ENCODE data around the gene MFNG.
A peak's percentile ranks its signal among the peaks of the same experiment; 100 is the strongest.

The MFNG gene

DNA sequence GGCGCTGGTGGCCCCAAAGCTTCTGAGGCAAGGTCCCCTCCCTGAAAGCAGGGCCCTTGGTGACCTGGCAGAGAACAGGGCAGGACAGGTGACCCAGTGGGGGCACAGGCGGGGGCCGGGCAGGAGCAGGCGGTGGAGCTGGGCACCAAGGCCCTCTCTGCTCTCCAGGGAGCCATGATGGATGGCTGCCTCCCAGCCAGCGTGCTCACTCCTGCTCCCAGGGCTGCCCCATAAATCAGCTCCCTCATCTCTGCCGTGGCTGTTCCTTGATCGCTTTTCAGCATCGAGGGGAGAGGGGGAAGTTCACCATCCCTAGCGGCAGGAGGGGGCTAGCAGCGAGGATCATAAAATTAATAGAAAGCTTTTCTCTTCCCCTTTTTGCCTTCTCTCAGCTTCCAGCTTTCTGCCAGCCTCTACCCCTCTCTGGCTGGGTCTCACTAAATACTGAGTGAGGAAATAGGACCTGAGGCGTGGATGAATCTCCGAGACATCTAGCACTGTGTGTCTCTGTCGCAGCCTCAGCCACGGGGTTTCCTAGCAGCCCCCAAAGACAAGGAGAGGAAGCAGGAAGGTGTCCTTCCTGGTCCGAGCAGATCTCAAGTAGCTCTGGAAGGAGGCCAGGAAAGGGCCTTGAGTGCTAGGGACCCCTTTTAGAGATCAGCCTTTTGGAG is 36.7 kb downstream of the MFNG start:
- FAIRE-seq (no peak), DNase-seq (ENCODE audit: low spot score) (no peak)

DNA sequence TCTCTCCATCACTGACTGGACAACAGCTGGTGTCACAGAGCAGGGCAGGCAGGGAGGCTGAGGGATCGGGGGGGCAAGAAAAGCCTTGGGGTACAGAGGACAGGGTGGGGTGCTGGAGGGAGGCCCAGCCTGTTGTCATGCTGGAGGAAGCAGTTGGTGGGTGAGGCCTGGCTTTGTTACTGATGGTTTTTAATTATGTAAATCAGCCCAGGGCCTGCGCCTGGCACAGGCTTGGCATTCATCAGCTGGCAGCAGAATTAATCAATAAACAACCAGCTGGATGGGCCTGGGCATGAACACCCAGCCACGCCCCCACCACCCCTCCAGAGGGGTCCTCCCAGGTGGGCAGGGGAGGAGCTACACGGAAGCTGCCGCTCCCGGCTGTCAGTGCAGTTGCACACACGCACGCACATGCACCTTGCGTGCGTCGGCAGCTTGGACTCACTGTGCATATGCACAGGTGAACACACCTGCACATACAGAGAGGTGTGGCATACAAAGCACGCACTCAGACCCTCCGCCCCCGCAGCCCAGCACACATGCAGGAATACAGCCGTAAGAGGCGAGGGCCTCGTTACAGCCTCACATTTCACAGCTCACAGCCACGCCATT is 37.6 kb downstream of the MFNG start:
- DNase-seq (ENCODE audit: low spot score) (no peak), FAIRE-seq (no peak)

DNA sequence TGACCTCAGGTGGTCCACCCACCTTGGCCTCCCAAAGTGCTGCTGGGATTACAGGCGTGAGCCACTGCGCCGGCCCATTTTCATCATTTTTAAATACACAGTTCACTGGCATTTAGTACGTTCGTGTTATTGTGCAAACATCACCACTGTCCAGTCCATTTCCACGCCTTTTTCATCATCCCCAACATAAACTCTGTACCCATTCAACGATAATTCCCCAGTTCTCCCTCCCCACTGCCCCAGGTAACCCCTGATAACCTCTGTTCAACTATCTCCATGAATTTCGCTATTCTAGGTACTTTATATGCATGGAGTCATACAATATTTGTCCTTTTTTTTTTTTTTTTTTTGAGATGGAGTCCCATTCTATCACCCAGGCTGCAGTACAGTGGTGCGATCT is 40.7 kb downstream of the MFNG start:
- no peak for FAIRE-seq
- no peak for DNase-seq (ENCODE audit: low spot score)

DNA sequence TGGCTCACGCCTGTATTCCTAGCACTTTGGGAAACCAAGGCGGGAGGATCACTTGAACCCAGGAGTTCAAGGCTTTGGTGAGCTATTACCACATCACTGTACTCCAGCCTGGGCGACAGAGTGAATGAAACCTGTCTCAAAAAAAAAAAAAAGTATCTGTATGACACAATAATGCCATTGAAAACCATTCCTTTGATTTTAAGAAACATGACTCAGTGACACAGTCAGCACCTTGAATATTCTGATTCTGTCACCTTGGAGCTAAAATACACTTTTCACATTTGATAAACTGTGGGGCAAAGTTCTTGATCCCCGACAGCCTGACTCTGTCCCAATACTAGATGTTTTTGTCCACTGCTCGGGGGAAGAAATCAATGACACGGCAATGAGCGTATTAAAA is 42.2 kb downstream of the MFNG start:
- DNase-seq (ENCODE audit: low spot score) (peak; percentile 21), FAIRE-seq (no peak)

DNA sequence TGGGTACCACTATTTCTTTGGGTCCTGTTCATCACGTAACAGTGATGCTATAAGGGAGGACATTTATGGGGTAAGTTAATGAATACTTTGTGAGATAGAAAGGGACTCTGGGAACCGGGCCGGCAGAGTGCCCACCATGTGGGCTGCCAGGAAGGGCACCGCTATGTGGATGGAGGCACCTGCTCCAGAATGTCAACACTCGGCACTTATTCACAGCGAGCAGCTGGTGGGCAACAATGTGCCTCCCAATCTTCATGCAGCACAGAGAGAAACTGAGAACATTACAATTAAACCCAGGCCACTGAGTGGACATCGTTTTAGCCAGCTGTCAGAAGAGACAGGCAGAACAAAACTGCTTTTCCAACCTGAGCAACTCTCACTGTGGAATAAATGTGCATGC is 43.1 kb downstream of the MFNG start:
- FAIRE-seq (no peak), DNase-seq (ENCODE audit: low spot score) (no peak)

DNA sequence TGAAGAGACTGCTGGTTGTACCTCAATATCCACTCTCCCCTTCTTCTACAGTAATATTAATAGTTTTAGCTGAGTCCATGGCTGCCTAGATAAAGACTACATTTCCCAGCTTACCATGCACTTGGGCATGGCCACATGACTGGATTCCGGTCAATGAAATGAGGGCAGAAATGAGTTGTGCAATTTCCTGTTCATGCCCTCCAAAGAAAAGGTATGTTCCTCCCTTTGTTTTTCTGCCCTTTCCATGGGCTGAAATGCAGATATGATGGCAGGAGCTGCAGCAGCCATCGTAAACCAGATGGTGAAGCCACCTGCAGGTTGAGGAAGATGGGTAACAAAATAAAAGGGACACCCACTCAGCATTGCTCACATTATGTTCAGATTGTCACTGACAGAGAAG is 43.6 kb downstream of the MFNG start:
- FAIRE-seq = no peak
- DNase-seq (ENCODE audit: low spot score) = peak; percentile 20

DNA sequence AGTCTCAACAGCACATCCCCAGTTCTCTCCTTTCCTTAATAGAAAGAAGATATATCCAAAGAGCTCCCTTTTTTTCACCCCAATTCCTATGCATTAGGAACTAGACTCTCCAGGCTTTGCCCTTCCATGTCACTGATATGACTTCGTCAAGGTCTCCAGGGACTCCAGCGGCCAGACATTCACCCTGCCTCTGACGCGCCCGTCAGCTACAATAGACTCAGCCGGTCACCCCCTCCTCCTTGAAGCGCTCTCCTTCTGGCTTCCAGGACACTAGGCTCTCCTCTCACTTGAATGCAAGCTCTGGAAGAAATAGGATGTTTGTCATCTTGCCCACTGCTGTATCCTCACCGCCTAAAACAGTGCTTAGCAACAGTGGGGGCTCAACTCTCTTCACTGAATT is 44.0 kb downstream of the MFNG start:
- no peak for FAIRE-seq
- no peak for DNase-seq (ENCODE audit: low spot score)

DNA sequence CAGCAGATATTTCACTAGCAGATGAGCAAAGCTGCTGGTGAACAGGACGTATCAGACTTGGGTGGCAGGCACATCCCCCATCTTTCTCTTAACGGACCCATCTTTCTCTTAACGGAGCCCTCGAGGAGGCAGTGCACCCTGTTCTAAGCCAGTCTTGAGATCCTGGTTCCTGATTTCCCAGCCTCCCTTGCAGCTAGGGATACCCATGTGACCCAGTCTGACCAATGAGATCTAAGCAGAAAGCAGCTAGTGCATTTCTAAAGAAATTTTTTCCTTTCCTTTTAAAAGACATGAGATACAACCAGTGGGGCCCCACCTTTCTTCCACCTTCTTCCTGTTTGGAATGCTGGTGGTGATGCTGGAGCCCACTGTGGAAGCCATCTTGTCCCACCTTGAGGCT is 45.3 kb downstream of the MFNG start:
- FAIRE-seq (no peak), DNase-seq (ENCODE audit: low spot score) (no peak)

DNA sequence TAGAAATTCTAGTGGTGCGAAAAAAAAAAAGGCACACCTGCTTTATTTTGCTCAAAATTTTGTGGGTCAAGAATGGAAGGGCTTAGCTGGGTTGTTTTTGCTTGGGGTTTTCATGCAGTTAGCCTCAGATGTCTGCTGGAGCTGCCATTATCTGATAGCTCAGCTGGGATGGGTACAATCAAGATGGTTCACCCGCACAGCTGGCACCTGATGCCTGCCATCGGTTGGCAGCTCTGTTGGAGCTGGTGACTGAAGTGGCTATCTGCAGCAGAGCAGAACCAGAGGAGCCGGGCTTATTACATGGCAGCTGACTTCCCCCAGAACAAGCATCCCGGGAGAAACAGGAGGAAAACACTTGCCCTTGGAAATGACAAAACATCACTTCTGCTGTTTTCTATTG is 46.8 kb downstream of the MFNG start:
- FAIRE-seq = no peak

DNA sequence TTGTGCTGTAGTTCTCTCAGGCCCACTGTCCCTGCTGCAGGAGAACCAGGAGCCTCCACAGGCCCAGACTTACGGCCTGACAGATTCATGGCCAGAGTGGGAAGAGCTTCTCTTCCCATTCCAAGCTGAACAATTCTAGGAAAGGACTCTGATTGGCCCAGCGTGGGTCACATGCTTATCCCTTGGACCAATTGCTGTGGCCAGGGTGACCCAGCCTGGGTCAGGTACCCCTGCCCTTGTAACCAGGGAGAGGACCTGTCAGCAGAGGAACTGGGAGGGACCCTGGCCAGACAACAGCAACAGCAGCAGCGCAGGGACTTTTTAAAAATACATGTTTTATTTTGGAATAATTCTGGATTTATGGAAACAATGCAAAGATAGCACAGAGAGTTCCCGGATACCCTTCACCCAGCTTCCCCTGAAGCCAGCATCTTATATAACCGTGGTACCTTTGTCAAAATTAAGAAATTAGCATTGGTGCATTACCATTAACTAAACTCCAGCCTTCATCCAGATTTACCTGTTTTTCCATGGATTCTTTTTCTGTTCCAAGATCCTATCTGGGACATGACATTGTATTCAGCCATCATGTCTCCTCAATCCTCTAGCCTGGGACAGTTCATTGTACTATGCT is 50.1 kb downstream of the MFNG start:
- DNase-seq (ENCODE audit: low spot score) (no peak), FAIRE-seq (no peak)

More for the DNA sequence above, 46.8 kb downstream of the MFNG start:
- DNase-seq (ENCODE audit: low spot score) = no peak

DNA sequence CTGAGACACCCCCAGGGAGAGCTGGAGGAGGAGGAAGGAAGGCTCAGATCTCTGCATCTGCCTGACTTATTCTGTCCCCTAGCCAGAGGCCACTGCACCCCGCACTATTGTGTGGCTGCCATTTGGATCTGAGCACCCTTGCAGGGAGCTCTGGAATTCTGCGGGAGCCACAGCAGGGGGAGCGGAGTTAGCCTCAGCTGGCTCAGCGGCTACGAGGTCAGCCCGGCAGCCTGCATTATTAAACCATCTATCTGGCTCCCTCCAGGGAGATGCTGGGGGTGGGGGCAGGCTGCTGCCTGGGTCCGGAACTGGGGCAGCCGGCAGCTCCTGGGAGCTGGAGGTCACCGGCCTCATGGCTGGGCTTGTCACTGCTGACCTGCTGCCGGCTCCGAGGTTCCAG is 52.4 kb downstream of the MFNG start:
- no peak for DNase-seq (ENCODE audit: low spot score)
- no peak for FAIRE-seq

DNA sequence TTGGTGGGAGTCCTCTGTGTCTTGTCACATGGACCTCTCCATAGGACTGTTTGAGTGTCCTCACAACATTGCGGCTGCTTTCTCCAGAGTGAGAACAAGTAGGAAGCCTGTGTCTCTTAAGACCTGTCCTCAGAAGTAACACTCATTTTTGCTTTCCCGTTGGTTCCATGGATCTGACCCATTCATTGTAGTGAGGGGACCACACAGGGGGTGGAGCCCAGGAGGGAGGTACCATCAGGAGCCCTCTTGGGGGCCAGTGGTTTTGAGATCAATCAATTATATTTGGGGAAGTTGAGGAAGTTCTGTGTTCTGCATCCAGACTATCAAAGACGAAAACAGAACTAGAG is 53.5 kb downstream of the MFNG start:
- no peak for DNase-seq (ENCODE audit: low spot score)
- no peak for FAIRE-seq

DNA sequence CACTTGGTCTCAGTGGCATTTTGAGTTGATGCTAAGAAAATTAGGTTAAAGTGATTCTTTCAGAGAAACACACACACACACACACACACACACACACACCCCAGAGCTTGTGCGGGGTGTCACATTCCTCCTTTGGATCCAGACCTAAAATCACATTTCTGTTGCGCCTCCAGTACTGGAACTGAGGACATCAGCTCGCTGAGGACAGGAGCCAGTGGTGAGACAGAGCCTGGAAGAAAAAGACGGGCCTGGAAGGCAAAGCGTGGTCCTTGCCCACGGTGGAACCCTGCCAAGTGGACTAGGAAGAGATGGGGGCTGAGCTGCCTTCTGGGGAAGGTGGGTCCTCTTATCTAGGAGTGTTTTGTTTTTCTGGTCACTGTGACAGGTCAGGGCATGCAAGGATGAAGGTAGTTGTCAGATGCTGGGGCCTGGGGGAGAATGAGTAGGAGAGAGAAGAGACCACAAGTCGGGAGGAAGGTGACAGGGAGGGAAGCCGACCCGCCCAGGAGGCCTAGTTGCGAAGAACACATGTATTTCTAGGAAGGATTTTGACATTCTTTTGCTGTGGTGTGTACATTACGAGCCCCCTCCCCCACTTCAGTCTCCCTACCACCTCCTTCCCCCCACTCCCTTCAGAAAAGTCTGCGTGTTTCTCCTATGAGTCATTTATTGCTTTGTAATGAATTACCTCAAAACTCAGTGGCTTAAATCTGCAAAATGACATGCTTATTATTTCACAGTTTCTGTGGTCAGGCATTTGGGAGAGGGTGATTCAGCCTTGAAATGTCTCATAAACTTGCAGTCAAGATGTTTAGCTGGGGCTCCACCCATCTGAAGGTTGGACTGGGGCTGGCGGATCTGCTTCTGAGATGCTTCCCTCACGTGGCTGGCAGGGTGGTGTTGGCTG is 54.1 kb downstream of the MFNG start:
- peak; percentile 99 for FAIRE-seq

DNA sequence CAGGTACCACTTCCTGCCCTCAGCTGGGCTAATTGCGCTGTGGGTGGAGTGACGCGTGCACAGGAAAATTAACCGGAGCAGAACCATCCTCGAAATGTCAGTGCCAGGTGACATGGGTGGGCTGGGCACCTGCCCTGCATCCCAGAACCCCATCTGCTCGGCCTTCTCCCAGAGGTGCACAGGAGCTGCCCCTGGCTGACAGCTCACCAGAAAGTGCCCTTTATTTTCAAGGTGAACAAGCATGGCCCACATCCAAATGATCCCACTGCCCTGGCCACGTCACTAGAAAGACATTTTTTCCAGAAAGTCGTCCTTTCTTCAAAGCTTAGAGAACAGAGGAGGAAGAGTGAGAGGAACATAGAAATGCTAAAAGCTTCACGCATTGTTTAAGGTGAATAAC is 54.8 kb downstream of the MFNG start:
- FAIRE-seq = no peak
- DNase-seq (ENCODE audit: low spot score) = peak; percentile 63

More for the DNA sequence above, 54.1 kb downstream of the MFNG start:
- peak; percentile 99 for DNase-seq (ENCODE audit: low spot score)

DNA sequence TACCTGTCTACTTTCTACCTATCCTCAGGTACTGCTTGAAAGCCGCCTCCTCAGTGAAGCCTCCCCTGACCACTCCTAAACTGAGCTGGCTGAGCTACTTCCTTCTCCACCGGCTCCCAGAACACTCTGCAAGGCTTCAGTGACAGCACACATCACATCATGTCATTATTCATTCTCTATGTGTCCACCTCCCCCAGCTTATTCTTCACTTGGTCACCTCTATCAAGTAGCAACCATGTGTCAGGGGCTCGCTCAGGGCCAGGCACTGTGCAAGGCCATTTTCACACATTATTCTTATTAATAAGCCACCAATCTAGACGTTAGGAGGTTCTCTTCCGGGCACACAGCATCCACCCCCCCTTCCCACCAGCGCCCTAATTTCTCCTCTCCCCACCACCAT is 55.2 kb downstream of the MFNG start:
- FAIRE-seq (peak; percentile 30), DNase-seq (ENCODE audit: low spot score) (peak; percentile 68)

DNA sequence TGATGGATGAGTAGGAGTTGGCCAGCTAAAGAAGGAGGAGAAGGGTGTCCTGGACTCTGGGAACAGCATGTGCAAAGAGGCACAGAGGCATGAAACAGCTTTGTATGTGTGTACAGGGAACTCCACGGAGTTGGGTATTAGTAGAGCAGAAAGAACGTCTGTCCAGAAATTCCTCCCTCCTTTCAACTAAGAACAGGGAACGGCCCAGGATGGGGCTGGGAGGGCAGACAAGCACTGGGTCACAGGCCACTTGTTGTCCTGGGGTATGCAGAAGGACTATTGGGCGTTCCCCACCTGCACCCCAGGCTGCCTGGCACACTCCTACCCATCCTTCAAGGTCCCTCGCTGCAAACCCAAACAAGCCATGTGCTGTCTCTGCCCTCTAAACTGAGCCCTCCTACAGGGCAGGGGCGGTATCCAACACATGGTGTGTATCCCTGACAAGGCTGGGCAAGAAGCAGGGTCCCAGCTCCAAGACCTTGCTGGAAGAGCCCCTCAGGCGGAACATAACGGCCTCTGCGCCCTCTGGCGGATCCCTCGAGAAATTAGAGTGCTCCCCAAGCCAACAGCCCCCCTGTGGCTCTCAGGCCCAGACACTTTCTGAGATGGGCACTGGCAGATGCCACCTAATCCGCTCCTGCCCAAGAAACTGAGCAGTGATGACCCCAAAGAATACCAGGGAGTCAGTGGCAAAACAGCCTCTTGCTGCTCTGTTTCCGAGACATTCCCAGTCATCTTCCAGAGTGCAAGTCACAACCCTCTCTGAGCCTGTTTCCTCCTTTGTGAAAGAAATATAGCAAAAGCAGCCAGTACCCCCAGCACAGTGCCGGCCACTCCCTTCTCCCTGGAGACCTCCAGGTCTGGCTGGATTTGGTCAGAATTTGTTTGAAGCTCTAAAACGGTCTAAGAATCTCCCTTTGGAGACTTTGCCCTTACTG is 57.3 kb downstream of the MFNG start:
- FAIRE-seq = no peak
- DNase-seq (ENCODE audit: low spot score) = peak; percentile 10

DNA sequence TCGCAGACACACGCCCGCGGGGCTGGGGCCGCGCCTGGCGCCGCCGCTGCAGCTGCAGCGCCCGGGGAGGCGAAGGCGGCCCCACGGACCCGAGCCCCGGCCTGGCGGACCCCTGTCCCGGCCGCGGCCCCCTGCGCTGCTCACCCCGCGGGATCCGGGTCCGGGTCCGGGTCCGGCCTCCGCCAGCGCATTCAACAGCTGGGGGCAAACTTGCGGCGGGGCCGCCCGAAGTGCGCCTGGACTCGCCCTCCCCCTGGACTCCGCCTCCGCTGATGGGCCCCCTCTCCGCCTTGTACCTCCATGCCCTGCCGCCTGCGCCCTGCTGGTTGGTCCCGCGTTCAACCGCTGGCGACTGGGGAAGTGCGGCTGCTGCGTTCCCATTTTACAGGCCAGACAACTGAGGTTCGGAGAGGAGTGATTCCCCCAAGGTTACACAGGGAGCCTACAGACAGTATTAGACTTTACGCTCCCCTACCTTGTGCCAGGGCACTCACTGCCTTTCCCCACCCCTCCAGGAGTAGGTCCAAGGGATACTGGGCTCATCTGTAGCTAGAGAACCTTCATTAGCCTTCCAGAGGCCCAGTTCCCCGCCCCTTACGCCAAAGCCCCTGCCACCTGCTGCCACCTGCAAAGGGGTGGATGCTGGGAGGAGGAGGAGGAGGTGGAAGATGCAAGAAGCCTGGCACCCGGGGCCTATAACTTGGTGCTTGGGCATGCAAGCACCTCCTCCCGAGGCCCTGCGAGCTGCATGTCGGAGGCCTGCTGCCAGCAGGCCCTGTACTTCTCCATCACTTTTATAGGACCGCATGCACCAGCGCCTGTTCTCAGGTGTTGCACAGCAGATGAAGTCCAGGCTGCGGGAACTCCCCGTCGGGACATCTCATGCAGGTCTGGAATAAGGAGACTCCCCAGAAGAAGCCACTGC is 58.2 kb downstream of the MFNG start:
- DNase-seq (ENCODE audit: low spot score) = no peak
- no peak for FAIRE-seq

DNA sequence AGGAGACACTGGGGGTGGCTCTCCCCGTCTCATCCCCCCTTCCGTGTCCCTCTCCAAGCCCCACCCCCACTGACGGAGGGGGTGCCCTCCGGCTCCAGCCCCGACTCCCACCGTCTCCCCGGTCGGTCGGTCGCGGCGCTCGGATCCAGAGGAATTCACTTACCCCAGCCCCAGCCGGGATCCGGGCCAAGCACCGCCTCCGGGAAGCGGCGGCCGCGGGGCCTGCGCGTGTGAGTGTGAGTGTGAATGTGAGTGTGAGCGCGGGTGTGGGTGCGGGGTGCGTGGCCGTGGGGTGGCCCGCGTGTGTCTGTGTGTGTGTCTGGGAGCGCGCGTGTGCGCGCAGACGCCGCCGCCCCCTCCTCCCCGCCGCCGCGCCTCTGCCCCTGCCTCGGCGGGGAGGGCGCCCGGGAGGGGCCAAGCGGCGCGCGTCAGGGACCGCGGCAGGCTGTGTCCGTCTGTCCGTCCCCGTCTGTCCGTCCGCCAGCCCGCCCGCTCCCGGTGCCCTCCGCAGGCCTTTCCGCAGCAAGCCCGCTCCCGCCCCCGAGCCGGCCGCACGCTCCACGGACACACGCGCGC is 59.0 kb downstream of the MFNG start, which contains the start of gene ELFN2:
Gene ELFN2, minus strand, starts transcription at position 345 of the 576 bp plus-strand sequence. CDS start 51,945 bp downstream, outside the sequence.
- FAIRE-seq (no peak), DNase-seq (ENCODE audit: low spot score) (peak; percentile 5)

DNA sequence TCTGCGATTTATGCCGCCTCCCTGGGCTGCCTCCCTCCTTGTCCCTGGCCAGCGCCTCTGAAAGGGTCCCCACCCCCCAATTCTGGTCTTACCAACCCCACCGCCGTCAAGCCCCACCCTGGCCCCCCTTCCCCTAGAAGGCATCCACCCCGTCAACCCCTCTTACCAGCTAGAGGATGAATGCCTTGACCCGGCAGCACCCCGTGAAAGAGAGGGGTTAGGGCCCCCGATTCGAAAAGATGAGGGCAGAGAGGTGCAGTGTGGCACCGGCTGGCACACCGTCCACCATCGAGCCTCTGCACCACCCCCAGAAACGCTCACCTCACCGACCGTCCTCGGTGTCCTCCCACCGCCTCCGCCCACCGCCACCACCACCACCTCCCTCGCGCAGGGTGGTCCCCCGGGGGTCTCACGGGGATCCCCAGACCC is 59.5 kb downstream of the MFNG start:
- FAIRE-seq = no peak
- no peak for DNase-seq (ENCODE audit: low spot score)
